Muscle of arm (tissue), 12 donors: ENCODE results near the gene SCYGR8. TPM values are rescaled to one million over a fixed set of nuclear protein-coding genes. Genes with fewer than 3 reads are reported as not detected.

Source experiments
- DNase-seq: peaks from one replicate; pipeline ENCODE4 v3.0.0-alpha.2; 2013
- polyA plus RNA-seq, 12 donors: library from polyadenylated mRNA; unstranded; fragments of 120-200 nt; gene quantifications; one replicate each; pipeline ENCODE4 v1.2.1, GENCODE V29; 2013; ENCODE audit not compliant: insufficient read length in 12 of 12

Gene SCYGR8
- polyA plus RNA-seq, 12 donors = not detected

DNA sequence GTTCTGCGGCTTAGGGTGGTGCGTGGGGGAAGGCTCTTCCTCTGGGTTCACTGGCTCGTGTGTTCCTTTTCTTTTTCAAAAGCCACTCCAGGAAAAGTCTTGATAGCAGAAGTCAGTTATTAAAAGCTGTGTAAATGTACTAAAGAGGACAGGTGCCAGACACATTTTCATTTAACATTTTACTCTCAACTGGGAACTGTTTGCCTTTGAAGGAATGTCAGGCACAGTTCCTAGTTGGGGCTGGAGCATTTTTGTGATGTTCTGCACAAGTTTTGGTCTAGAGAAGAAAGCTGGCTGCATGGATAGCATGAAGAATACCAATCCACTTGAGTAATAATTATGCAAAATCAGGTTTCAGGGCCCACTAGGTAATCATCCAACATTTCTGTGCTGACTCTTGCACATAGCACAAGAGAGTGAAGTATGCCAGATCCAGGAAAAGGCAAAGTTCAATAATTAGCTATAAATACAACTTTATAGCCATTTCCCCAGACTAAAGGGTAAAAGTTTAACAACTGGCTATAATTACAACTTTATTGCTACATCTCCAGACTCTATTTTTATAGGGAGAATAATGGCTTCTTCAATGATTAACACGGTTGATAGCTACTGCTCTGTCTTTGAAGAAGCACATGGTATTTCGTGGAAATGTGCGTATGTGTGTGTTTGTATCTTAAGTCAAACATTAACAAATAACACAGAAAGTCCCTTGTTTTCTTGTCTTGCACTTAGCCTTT is 16.2 kb downstream of the SCYGR8 start:
- peak; percentile 41 for DNase-seq

DNA sequence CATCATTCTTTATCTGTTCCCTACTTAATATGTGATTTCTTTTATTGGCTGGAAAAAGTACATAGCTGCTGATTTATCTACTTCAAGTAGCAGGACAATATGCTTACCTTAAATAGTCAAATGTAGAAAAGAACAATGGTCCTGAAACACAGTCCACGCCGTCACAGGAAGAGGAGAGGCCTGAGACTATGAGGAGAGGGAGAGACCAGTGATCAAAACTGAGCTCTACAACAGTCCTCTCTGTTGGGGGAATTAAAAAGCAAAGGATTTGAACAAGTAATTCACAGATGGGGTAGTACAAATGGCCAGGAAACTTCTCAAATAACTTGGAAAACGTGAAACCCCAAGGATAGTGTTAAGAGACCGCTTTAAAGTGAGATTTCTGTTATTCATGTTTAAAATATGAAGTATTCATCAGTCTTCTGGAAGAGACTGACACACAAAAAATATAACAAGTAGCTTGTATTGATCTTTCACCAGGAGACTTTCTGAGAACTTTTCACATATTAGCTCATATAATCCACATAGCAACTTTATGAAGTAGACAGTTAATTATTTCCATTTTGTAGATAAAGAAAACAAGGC is 20.2 kb downstream of the SCYGR8 start:
- peak; percentile 38 for DNase-seq

DNA sequence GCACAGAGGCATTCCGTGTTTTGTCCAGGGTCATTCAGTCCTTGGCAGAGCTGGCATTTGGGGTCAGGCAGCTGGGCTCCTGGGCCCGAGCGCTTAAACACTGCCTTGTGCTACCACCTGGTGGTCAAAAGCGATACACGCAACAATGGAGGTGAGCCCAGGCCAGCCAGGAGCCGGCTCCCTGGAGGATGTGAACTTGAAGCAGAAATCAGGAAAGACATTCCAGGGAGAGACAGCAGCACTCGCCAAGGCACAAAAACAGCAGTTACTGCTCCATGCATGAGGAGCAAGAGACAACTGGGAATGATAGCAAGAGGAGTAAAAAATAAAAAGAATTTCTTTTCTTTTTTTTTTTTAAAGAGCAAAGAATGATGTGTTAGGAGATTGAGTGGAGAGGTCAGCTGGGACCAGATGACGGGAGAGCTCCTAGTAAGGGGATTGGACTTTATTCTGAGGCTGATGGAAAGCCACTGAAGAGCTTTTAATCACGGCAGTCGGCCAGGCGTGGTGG is 20.7 kb downstream of the SCYGR8 start:
- DNase-seq = peak; percentile 82

DNA sequence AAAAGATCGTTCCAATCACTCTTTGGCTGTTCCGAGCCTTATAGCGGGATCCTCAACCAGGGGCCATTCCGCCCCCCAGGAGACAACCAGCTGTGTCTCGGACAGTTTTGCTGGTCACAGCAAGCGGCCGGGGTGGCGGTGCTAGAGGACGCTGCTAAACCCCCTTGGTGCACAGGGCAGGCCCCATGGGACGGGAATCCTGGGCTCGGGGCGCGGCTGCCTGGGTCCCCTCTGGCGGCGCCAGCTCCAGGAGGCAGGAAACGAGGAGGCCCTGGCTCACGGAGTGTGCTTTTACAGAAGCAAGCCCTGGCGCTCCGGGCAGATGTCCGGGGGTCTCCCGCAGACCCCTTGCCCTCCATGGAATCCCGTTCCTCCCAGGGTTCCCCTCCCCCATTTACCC is 22.1 kb downstream of the SCYGR8 start:
- DNase-seq = no peak

DNA sequence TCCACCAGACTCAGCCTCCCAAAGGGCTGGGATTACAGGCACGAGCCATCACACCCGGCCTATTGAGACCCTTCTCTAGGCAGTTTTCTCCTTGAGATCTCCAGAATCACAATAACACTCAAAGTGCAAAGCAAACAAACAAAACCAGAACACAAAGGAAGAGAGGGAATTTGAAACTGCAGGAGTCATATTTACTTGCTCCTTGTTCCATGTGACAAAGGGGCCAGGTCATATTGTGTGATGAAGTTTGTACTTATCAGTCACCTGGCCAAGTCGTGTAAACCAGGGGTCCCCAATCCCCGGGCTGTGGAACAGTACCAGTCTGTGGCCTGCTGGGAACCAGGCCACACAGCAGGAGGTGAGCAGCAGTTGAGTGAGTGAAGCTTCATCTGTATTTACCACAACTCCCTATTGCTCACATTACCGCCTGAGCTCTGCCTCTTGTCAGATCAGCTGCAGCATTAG is 26.5 kb downstream of the SCYGR8 start:
- DNase-seq = no peak

DNA sequence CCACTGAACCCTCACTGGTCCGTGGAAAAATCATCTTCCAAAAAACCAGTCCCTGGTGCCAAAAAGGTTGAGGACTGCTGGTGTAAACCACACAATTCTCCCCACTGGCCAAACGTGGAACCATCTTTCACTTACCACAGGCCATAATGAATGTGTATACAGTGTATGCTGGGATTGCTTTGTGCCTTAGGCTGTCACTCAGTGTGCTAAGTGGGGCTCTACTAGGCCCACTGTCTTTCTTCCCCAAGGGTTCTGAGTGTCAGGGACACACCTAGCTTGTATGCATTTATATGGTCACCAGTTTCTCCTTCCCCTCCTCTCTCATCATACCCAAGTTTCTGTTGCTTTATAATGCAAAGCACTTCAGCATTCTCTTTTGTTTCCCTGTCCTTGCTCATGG is 27.2 kb downstream of the SCYGR8 start:
- DNase-seq = no peak

DNA sequence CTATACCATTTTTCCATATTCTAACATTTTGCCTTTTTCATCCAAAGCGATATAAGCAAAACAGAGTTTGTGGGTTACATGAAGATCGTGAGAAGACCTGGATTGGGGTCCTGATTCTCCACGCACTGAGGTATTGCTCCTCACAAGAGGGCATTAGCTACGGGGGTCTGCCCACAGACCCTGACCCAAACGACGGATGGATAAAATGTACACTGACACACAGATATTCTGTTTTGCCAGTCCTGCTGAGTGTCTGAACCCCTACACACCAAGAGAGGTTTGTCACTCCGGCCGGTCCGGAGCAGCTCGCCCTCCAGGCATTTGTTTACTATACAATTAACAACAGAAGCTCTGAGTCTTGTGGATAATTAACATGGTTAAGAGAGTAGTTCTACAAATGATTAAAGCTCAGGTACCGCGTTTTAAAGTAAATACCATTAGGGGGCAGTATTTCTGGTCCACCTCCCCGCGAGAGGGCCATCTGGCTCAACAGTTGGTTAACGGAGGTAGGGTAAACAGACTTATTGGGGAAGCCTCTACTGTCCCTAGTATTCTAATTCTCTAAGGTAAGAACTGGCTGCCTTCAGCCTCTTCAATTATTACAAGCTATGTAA is 28.4 kb downstream of the SCYGR8 start:
- DNase-seq = no peak

DNA sequence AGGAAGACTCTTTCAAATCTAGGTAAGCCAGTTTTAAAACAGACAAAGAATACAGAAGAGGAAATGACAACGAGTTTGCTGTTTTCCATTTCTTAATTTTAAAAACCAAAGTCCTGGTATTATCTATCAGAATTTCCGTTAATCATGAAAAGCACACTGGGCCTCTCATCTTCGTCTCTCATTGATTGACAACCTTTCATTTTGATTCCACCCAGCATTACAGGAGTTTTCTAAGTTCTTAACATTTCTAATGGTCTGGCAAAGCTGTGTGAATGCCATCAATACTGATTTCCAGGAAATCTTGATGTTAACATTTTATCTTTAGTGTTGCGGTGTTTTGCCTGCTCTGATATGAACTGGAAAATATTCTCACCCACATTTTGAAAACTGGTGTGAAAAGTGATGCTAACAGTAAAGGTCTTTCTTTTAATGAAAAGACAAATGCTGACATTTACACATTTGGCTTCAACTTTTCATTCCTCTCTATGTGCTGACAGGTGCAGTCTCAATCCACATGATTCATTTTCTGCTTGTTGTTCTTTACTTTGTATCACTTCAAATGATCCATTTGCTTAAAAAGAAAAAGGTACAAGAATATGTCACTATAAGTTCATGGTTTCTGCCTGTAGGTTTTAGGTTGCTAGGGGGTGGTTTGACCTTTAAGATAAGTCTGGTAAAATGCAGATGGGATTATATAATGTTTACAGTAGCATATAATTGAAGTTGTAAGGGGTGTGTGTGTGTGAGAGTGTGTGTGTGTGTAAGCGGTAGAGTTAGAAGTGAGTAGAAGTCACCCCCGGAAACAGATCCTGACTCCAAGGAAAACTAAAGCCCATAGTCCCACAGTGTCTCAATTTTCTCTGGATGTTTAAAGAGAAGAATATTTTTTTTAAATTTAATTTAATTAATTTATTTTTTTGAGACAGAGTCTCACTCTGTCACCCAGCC is 29.5 kb downstream of the SCYGR8 start:
- DNase-seq = no peak

DNA sequence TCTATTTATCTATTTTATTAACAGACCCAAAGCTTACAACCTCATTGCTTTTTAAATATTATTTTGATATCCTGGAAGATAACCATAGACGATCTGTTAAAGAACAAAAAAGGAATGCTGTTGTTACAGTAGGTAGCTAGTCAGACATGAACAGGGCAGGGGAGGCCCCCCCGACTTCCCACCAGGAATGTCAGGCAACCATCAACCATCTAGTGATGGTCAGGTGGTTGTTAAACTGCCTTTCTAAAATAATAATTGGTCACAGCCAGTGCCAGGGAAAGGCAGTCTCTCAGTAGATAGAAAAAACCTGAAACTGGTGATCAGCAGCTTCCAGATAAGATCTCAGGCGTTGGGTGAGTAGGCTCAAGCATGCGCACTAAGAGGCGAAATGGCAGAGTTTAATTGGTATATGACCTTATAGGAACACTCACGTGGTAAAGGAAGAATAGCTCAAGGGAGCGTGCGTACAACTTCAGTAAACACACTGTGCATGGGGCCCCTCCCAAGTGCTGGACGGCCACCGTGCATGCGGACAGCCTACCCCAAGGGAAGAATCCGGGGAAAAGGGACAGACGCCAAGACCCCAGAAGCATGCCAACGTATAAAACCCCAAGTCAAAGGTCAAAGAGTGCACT is 35.4 kb downstream of the SCYGR8 start:
- no peak for DNase-seq

DNA sequence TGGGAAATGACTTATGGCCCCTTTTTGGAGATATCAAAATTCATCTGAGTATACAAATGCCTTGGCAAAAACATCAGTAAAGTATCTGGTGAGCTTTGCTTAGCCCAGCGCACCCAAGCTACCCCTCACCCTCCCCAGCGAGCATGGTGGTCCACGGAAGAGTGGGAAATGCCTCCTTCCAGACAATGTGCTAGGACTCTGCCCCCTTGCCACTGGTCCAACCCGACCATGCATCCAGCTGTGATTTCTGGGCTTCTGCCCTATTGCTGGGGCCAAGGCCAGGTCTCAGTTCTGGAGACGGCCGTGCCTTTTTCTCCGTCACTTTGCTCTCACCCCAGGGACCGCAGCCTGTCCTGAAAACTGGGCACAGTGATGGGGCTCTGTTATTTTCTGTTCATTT is 36.1 kb downstream of the SCYGR8 start:
- no peak for DNase-seq

DNA sequence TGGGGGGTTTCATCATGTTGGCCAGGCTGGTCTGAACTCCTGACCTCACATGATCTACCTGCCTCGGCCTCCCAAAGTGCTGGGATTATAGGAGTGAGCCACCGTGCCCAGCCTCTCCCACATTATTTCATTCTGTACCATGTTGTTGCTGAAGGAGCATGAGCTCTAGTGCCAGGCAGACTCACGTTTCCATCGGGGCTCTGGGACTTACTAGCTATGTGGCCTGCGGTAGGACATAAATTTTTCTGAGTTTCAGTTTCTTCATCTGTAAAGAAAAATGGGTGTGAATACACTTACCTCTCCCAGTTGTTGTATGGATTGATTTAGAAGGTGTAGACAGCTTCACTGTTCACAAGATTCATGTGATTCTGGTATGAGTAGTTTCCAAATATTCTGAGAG is 37.1 kb downstream of the SCYGR8 start:
- DNase-seq = no peak

DNA sequence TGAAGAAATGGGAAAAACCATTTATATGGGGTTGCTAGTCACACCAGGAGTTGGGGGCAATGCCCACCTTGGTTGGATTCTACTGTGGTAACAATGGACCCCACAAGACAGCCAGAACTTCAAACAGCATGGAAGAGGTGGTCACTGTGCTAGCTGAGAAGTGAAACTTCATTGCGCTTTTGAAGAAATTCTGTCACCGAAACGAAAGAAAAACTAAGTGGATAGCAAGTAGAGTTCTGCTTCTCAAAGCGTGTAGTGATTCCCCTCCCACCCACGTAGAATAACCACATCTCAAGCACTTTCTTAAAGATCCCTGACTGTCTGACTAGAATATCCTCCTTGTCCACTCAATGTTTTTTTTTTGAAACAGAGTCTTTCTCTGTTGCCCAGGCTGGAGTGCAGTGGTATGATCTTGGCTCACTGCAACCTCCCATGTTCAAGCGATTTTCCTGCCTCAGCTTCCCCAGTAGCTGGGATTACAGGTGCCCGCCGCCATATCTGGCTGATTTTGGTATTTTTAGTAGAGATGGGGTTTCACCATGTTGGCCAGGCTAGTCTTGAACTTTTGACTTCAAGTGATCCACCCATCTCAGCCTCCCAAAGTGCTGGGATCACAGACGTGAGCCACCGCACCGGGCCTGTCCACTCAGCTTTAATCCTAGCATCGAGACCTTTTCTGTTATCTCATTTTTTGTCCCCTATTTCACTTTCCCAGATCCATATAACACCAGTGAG is 37.9 kb downstream of the SCYGR8 start:
- no peak for DNase-seq

DNA sequence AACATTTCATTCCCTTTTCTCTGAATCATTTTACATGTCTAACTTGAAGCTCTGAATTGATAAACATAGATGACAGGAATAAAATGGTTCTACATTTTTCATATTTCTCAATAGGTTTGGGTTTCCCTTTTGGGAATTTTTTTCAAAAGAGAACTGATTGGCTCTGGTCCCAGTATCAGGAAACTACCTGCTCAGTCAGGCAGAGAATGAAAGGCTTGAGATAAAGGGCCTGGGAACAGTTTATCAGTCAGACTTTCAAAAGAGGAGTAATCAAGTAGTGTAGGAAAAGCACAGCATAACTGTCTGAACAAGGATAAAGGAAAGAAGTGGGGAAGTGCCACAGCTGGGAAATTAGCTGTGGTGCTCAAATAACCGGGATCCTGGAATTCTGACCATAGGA is 39.6 kb downstream of the SCYGR8 start:
- no peak for DNase-seq

DNA sequence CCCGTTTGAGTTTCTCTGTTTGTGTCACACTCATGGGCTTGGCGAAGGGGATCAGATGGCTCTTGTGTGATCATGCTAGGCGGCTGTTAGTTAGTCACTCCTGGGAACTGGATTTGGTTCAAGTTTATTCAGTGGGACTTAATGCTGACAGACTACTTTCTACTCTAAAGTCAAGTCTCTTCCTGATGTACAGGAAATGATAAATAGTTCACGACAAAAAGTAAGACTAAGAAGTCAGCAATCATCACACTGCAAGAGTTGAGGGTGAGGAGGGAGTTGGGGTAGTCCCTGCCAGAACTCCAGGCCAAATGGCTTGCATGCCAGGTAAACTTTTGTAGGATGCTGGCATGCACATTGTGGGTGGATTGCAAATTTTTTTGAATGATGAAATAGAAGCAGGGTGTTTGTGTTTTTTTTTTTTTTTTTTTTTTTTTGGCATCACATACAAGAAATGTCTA is 42.9 kb downstream of the SCYGR8 start:
- DNase-seq = no peak

DNA sequence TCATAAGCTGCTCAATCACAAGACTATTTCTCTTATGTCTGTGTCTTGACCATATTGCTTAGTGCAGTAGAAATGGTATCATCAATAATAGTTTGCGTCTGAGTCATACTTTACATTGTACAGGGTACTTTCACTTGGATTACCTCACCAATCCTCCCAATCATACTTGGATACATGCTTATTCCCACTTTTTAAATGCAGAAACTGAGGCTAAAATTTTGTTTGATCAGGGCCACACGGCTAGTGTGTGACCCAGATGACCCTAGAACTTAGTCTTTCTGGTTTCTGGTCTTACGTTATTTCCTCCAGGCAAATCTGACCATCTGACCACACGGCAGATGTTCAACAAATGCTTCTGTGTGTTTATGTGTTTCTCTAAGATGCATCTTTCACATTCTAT is 44.1 kb downstream of the SCYGR8 start:
- no peak for DNase-seq

DNA sequence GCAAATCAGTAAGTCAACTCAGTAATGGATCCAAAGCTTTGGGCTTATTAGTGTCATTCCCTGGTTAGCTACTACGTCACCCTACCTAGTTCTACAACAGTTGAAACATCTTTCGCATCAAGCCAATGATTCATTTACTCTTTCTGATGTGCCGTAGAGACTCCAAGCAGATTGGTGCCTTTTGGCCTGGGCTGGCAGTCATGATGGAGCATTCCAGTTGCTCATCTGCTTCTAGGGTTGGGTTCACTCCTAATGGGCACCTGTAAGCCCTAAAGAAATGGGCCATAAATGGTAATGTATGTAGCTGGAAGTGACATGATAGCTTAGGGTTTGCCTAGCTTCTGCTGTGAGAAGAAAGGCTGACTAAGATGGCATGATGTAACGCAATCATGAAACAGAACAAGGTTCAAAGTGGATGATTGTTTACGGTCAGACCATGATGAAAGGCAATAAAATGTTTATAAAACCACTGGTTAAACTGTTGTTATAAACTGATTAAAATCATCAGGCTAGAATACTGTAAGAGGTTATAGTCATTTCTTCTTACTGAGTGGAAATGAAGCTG is 47.5 kb downstream of the SCYGR8 start:
- DNase-seq = no peak
